ENCODE measurements around the gene FCHSD2. TPM values are rescaled to one million over a fixed set of nuclear protein-coding genes. Genes with fewer than 3 reads are reported as not detected.

FCHSD2 gene
- total and polyA plus RNA-seq, 2 of the 8 experiments (the other 6 are each of a cell fraction or from before 2014, with no cell fraction given): 4.1 to 7.8 TPM

DNA sequence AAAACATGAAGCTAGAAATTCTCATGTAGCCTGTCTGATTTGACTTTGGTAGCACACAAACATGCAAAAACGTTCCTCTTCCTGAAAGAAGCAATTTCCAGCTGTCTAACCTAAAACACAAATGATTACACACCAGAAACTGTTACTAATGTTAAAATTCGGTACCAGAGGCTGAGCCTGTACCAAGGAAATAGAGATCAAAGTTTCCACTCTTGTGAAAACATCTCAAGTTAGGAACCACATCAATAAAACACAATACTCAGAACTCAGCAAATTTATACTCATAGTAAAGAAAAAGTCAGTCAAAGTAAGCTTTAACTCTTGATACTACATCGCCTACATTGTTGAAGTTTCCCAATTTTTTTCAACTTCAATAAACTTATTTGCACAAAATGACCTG, 107.8 kb downstream of the FCHSD2 start:
- no peak overlapping the region for H2BK12ac ChIP-seq (ENCODE audit: low read depth, low read length)
- H3K27me3 ChIP-seq (replicated peaks in 1 of 4; ENCODE audit: control insufficient read depth in 3 of 4, extremely low read depth in 1 of 4, insufficient read depth in 3 of 4, low read length in 3 of 4): no peaks in the 10 kb centered on the region
- H4K5ac ChIP-seq (ENCODE audit: insufficient read length, low read depth, low read length): no peak overlapping the region
- no peak overlapping the region for H2BK120ac ChIP-seq (replicated peaks; ENCODE audit: low read depth, low read length)
- no peak overlapping the region for H3K27ac ChIP-seq (ENCODE audit: low read depth, low read length)
- no peak overlapping the region for H2BK20ac ChIP-seq (ENCODE audit: low read length)
- no peak for TF ChIP-seq MAFK (IDR thresholded peaks at IDR 0.05; ENCODE audit: low read depth, low read length)
- TF ChIP-seq ATF2 (IDR thresholded peaks at IDR 0.05; ENCODE audit: low read length): no peak
- TF ChIP-seq HDAC2 (IDR thresholded peaks at IDR 0.05; ENCODE audit: borderline replicate concordance in 1 of 2, low read depth in 2 of 2, low read length in 2 of 2): no peak
- TF ChIP-seq GABPA (IDR thresholded peaks at IDR 0.05; ENCODE audit: borderline replicate concordance, insufficient read depth, low read length): no peak
- no peak for TF ChIP-seq ATF3 (IDR thresholded peaks at IDR 0.05; ENCODE audit: insufficient read depth, low read depth, low read length)
- TF ChIP-seq GTF2F1 (IDR thresholded peaks at IDR 0.05; ENCODE audit: borderline replicate concordance, low read depth, low read length): no peak
- TF ChIP-seq EP300 (IDR thresholded peaks at IDR 0.05; ENCODE audit: borderline replicate concordance in 1 of 2, low read depth in 2 of 2, low read length in 2 of 2): no peak
- no peak for TF ChIP-seq POLR2A (IDR thresholded peaks at IDR 0.05; ENCODE audit: control extremely low read depth in 1 of 2, low read depth in 2 of 2, low read length in 2 of 2)
- H4K20me1 ChIP-seq (replicated peaks in 1 of 2; ENCODE audit: control insufficient read depth in 1 of 2, insufficient read depth in 2 of 2, low read length in 2 of 2): no peaks in the 10 kb centered on the region
- no peak overlapping the region for H2BK5ac ChIP-seq (ENCODE audit: low read depth, low read length)
- no peak overlapping the region for H3K4ac ChIP-seq (replicated peaks; ENCODE audit: insufficient read length, low read depth, low read length)
- H3K4me3 ChIP-seq (ENCODE audit: extremely low read depth in 1 of 4, insufficient read depth in 2 of 4, low read depth in 3 of 4, low read length in 4 of 4): no peak overlapping the region
- no peaks in the 10 kb centered on the region for H3K36me3 ChIP-seq (ENCODE audit: control insufficient read depth in 2 of 4, insufficient read depth in 4 of 4, low read length in 3 of 4)
- H3K23me2 ChIP-seq (ENCODE audit: low read depth, low read length): no peaks in the 10 kb centered on the region
- no peak overlapping the region for H3K4me2 ChIP-seq (ENCODE audit: insufficient read depth in 1 of 2, low read depth in 2 of 2, low read length in 2 of 2)
- no peak overlapping the region for H3K18ac ChIP-seq (ENCODE audit: extremely low read depth, low read length)
- no peak for DNase-seq (ENCODE audit: low read depth in 1 of 2, low spot score in 2 of 2)
- CTCF ChIA-PET (ENCODE audit: partially characterized antibody): no interaction called here
- no peak overlapping the region for H2AK5ac ChIP-seq (ENCODE audit: low read depth, low read length)
- H4K8ac ChIP-seq (ENCODE audit: extremely low read depth, insufficient read depth, low read length): no peak overlapping the region
- POLR2A ChIA-PET (ENCODE audit: partially characterized antibody): no interaction called here
- H3K9me3 ChIP-seq (ENCODE audit: insufficient read depth in 2 of 2, low read depth in 1 of 2, low read length in 1 of 2): no peaks in the 10 kb centered on the region
- no peak overlapping the region for H4K91ac ChIP-seq (replicated peaks; ENCODE audit: insufficient read length, low read length)
- no peaks in the 10 kb centered on the region for H3K79me2 ChIP-seq (ENCODE audit: control insufficient read depth in 1 of 2, insufficient read depth in 2 of 2, low read length in 2 of 2)
- no peak overlapping the region for H3K56ac ChIP-seq (replicated peaks; ENCODE audit: insufficient read length, low read depth, low read length)
- H3K14ac ChIP-seq (ENCODE audit: insufficient read length): no peak overlapping the region
- H3K79me1 ChIP-seq (ENCODE audit: low read depth, low read length): no peaks in the 10 kb centered on the region
- no peak overlapping the region for H2BK15ac ChIP-seq (ENCODE audit: low read length)
- no peak overlapping the region for H3K23ac ChIP-seq (ENCODE audit: insufficient read length)
- H3K4me1 ChIP-seq (replicated peaks in 1 of 4; ENCODE audit: control insufficient read depth in 3 of 4, insufficient read depth in 4 of 4, low read length in 3 of 4): peaks cover 0 to 1% (median 0%) of the 10 kb centered on the region in 4 experiments; a peak in 3 of 7 replicates
- H2AFZ ChIP-seq (ENCODE audit: low read length): no peak overlapping the region
- 89% methylated on average over 3 of the region's 3 CpGs; no CpG with 5 or more reads in 1 of the 2 experiments for WGBS, 2 experiments (ENCODE audit: extremely low coverage in 1 of 2, insufficient coverage in 1 of 2, insufficient read length in 1 of 2, insufficient replicate concordance in 2 of 2, low coverage in 1 of 2, low lambda C conversion rate in 2 of 2, missing lambda C conversion rate in 1 of 2)
- FAIRE-seq: no peak
- no peak overlapping the region for H3K9ac ChIP-seq (replicated peaks in 1 of 4; ENCODE audit: extremely low read depth in 1 of 4, low read depth in 3 of 4, low read length in 3 of 4)
